ENCODE measurements around the gene BRD2. TPM values are rescaled to one million over a fixed set of nuclear protein-coding genes. Genes with fewer than 3 reads are reported as not detected.

BRD2 gene
- total and polyA plus RNA-seq, 9 of the 15 experiments (the other 6 are each of a cell fraction or from before 2014, with no cell fraction given): 19.0 to 252 (median 181) TPM

DNA sequence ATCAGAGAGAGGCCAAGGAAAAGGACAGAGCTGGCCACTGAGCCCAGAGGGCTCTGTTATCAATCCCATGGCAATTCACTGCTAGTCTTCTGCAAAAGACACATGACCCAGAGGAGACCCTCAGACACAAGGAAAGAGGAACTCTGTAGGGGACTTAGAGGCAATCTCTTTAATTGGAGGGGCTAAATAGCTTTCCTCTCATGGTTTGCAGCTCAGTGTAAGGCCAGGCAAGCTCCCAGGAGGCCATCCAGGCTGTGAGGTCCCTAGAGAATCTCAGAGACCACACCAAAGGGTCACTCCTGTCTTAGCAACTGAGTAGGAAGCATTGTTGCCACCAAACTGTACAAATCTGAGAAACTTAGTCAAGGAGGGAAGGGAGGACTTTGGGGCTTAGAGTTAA, 51.0 kb downstream of the BRD2 start:
- H3K4me2 ChIP-seq (ENCODE audit: insufficient read depth, low read length): no peak overlapping the region
- intact Hi-C loops (cut with micrococcal nuclease): loop anchor here (5.0 kb wide), 1 partner anchor 128 kb away; no protein-coding TSS in a partner anchor
- H3K79me2 ChIP-seq (ENCODE audit: control insufficient read depth, insufficient read depth, low read length): no peaks in the 10 kb centered on the region
- no peaks in the 10 kb centered on the region for H3K9me3 ChIP-seq (replicated peaks; ENCODE audit: control insufficient read depth, insufficient read depth, low read depth, low read length)
- in situ Hi-C loops (cut with MboI): loop anchor here (5.0 kb wide), 2 partner anchors 68 to 228 kb away; no protein-coding TSS in a partner anchor
- FAIRE-seq (no peak), ATAC-seq (no peak), DNase-seq (ENCODE audit: extremely low read depth in 1 of 4, low spot score in 3 of 4) (peak in 1 of 4 experiments; percentile 4)
- H3K27ac ChIP-seq (ENCODE audit: extremely low read depth, low read depth, low read length): no peak overlapping the region
- TF ChIP-seq BRCA1 (IDR thresholded peaks at IDR 0.05) (no peak), BRCA1 (CRISPR knock-in tag; IDR thresholded peaks at IDR 0.05) (no peak), THRAP3 (IDR thresholded peaks at IDR 0.05; ENCODE audit: borderline replicate concordance) (no peak)
- H3K9ac ChIP-seq (ENCODE audit: insufficient read depth in 1 of 2, low read depth in 2 of 2, low read length in 2 of 2): no peak overlapping the region
- ChIA-PET POLR2A (interaction anchor here (0.5 to 0.6 kb wide), 2 partner anchors 47 to 278 kb away, joined by 3 read pairs; no protein-coding TSS in a partner anchor), CTCF (ENCODE audit: low intra/inter-chr PET ratio) (no interaction called here)
- no peaks in the 10 kb centered on the region for H3K36me3 ChIP-seq (ENCODE audit: control insufficient read depth, insufficient read depth, low read length)
- peaks cover 4% of the 10 kb centered on the region; the same call in 1 of the 2 replicates for H4K20me1 ChIP-seq (replicated peaks; ENCODE audit: control insufficient read depth, insufficient read depth, low read length)
- no peak overlapping the region for H2AFZ ChIP-seq (ENCODE audit: low read depth, low read length)
- H3K27me3 ChIP-seq (ENCODE audit: control insufficient read depth in 2 of 2, insufficient read depth in 2 of 2, low read length in 2 of 2): peaks cover 16 to 41% of the 10 kb centered on the region in 2 experiments
- H3K4me3 ChIP-seq: no peak overlapping the region
- BruUV-seq (replicated peaks): no TSS peak
- H3K4me1 ChIP-seq (replicated peaks in 1 of 2; ENCODE audit: control insufficient read depth in 2 of 2, insufficient read depth in 2 of 2, low read length in 2 of 2): no peaks in the 10 kb centered on the region
- no peaks in the 10 kb centered on the region for H3K9me1 ChIP-seq (ENCODE audit: control insufficient read depth, insufficient read depth, low read length)

DNA sequence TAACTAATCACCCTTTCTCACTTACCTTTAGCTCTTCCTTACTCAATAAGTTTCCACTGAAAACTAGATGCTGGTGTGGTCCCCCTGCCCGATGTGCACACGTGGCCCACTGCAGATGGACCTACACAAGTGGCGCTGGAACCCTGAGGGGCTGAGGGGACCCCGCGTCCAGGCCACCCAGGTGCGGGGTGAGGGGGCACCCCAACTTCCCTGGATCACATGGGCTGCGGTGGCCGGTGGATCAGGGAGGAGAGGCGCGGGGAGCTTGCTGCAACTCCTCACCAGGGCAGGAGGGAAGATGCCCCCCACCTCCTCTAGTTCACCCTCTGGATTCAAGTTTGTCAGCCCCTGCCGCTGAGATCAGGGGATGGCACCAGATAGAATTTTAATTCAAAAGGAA, 53.5 kb downstream of the BRD2 start:
- POLR2A ChIA-PET: no interaction called here
- no peak overlapping the region for H3K9ac ChIP-seq (ENCODE audit: insufficient read depth in 1 of 2, low read depth in 2 of 2, low read length in 2 of 2)

More for the DNA sequence above, 53.5 kb downstream of the BRD2 start:
- Histone ChIP-seq H3K79me2 (ENCODE audit: control insufficient read depth, insufficient read depth, low read length) (no peaks in the 10 kb centered on the region), H3K4me1 (replicated peaks in 1 of 2; ENCODE audit: control insufficient read depth in 2 of 2, insufficient read depth in 2 of 2, low read length in 2 of 2) (no peaks in the 10 kb centered on the region), H2AFZ (ENCODE audit: low read depth, low read length) (no peak overlapping the region), H3K9me1 (ENCODE audit: control insufficient read depth, insufficient read depth, low read length) (no peaks in the 10 kb centered on the region), H3K27ac (ENCODE audit: extremely low read depth, low read depth, low read length) (no peak overlapping the region), H3K4me2 (ENCODE audit: insufficient read depth, low read length) (no peak overlapping the region), H3K36me3 (ENCODE audit: control insufficient read depth, insufficient read depth, low read length) (no peaks in the 10 kb centered on the region), H3K9me3 (replicated peaks; ENCODE audit: control insufficient read depth, insufficient read depth, low read depth, low read length) (no peaks in the 10 kb centered on the region), H3K4me3 (no peak overlapping the region), H3K27me3 (ENCODE audit: control insufficient read depth in 2 of 2, insufficient read depth in 2 of 2, low read length in 2 of 2) (peaks cover 12 to 36% of the 10 kb centered on the region in 2 experiments), H4K20me1 (replicated peaks; ENCODE audit: control insufficient read depth, insufficient read depth, low read length) (no peaks in the 10 kb centered on the region)
- no peak for FAIRE-seq
- intact Hi-C loops (cut with micrococcal nuclease): no loop called here
- WGBS (ENCODE audit: insufficient coverage, low coverage, missing lambda C conversion rate): 3% methylated on average over 11 of the region's 11 CpGs
- BruUV-seq (replicated peaks): no TSS peak
- no peak for ATAC-seq
- DNase-seq (ENCODE audit: extremely low read depth in 1 of 4, low spot score in 3 of 4): no peak
- TF ChIP-seq HDGF (IDR thresholded peaks at IDR 0.05) (no peak), BRD9 (IDR thresholded peaks at IDR 0.05; ENCODE audit: low read depth, partially characterized antibody) (no peak), RBFOX2 (IDR thresholded peaks at IDR 0.05; ENCODE audit: low read depth, low read length) (no peak), ETV6 (IDR thresholded peaks at IDR 0.05; ENCODE audit: borderline replicate concordance in 1 of 2, low read depth in 2 of 2, low read length in 1 of 2) (no peak), ETV6 (CRISPR knock-in tag; IDR thresholded peaks at IDR 0.05; ENCODE audit: borderline replicate concordance) (no peak), MAFK (IDR thresholded peaks at IDR 0.05; ENCODE audit: low read length) (no peak), CHD1 (IDR thresholded peaks at IDR 0.05; ENCODE audit: low read length) (no peak), HMG20A (CRISPR knock-in tag; conservative IDR thresholded peaks at IDR 0.05) (no peak), ZNF146 (CRISPR knock-in tag; IDR thresholded peaks at IDR 0.05; ENCODE audit: unreplicated experiment) (no peak), ZKSCAN1 (IDR thresholded peaks at IDR 0.05; ENCODE audit: low read depth, low read length) (no peak), ZC3H8 (IDR thresholded peaks at IDR 0.05) (no peak)
- TF ChIP-seq, protein P1, sequence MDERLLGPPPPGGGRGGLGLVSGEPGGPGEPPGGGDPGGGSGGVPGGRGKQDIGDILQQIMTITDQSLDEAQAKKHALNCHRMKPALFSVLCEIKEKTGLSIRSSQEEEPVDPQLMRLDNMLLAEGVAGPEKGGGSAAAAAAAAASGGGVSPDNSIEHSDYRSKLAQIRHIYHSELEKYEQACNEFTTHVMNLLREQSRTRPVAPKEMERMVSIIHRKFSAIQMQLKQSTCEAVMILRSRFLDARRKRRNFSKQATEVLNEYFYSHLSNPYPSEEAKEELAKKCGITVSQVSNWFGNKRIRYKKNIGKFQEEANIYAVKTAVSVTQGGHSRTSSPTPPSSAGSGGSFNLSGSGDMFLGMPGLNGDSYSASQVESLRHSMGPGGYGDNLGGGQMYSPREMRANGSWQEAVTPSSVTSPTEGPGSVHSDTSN (CRISPR knock-in tag; IDR thresholded peaks at IDR 0.05; ENCODE audit: low read depth): no peak
- TF ChIP-seq, protein P1 (tag; conservative IDR thresholded peaks at IDR 0.05; ENCODE audit: low read depth): no peak
- CTCF ChIA-PET (ENCODE audit: low intra/inter-chr PET ratio): no interaction called here
- in situ Hi-C loops (cut with MboI): no loop called here

All from K562 (cell line).